ENCODE data around the gene ANXA1.

Gene ANXA1

GRCh38 chr9:73131461-73131860, 20.2 kb upstream of the ANXA1 start:
- Mint-ChIP-seq H3K9me3 (no peaks in the 10 kb centered on the region), H3K36me3 (ENCODE audit: low read depth) (peaks cover 6% of the 10 kb centered on the region), H3K4me1 (ENCODE audit: low read depth) (peaks cover 26% of the 10 kb centered on the region), H3K27me3 (no peaks in the 10 kb centered on the region), H3K27ac (peak overlapping the region; percentile 96), H3K4me3 (peak overlapping the region; percentile 39)
- intact Hi-C loops (cut with micrococcal nuclease): loop anchor here (10.0 kb wide), 1 partner anchor 1497 kb away; no protein-coding TSS in a partner anchor

DNA sequence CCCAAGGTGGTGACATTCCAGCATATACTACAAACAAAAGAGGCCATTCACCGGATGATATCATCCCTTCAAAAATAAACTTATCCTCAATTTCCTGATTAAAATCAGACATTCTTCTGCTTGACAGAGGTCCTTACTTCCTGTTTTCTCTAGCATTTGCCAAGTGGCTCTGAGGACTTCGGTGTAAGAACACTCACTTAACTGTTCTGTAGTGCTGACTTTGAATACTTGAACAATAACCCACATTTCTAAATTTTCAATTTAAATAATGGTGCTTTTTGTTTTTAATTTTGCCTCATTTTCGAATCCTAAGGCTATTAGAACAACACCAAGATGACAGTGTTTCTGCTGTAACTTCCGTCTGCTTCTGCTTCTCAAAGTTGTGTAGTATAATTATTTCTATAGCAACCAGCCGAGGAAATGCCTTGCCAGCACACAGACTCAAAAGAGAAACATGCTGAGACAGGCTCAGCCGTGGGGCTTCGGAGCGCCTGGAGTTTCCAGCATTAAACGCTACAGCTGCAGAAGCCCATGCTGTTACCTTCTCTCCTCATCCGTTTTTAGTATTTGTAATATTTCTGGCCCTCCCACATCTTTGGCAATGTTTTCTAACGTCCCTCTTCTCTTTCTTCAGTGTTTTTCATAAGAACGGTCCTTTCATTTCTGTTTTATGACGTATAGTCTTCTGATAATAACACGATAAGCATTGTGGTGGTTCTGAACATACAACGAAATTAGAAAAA, 19.5 kb upstream of the ANXA1 start:
- H3K27me3 Mint-ChIP-seq: no peaks in the 10 kb centered on the region
- peak overlapping the region; percentile 96 for H3K27ac Mint-ChIP-seq
- H3K4me3 Mint-ChIP-seq: peak overlapping the region; percentile 80

GRCh38 chr9:73133022-73133651, 18.5 kb upstream of the ANXA1 start:
- peak overlapping the region; percentile 80 for H3K4me3 Mint-ChIP-seq

More for the DNA sequence above, 19.5 kb upstream of the ANXA1 start:
- peaks cover 26% of the 10 kb centered on the region for H3K4me1 Mint-ChIP-seq (ENCODE audit: low read depth)
- H3K36me3 Mint-ChIP-seq (ENCODE audit: low read depth): peaks cover 6% of the 10 kb centered on the region
- no peaks in the 10 kb centered on the region for H3K9me3 Mint-ChIP-seq
- intact Hi-C loops (cut with micrococcal nuclease): loop anchor here (1.0 to 10.0 kb wide), 2 partner anchors 19 to 1497 kb away; partner anchors contain the start of gene ANXA1

GRCh38 chr9:73133921-73134407, 17.7 kb upstream of the ANXA1 start:
- Mint-ChIP-seq H3K4me3 (no peak overlapping the region), H3K27me3 (no peaks in the 10 kb centered on the region), H3K9me3 (no peaks in the 10 kb centered on the region), H3K4me1 (ENCODE audit: low read depth) (peaks cover 38% of the 10 kb centered on the region), H3K27ac (no peak overlapping the region), H3K36me3 (ENCODE audit: low read depth) (peaks cover 6% of the 10 kb centered on the region)
- intact Hi-C loops (cut with micrococcal nuclease): loop anchor here (10.0 kb wide), 1 partner anchor 1499 kb away; no protein-coding TSS in a partner anchor

More at GRCh38 chr9:73133022-73133651, 18.5 kb upstream of the ANXA1 start:
- Mint-ChIP-seq H3K4me1 (ENCODE audit: low read depth) (peaks cover 34% of the 10 kb centered on the region), H3K27me3 (no peaks in the 10 kb centered on the region), H3K27ac (peak overlapping the region; percentile 96), H3K9me3 (no peaks in the 10 kb centered on the region), H3K36me3 (ENCODE audit: low read depth) (peaks cover 6% of the 10 kb centered on the region)
- intact Hi-C loops (cut with micrococcal nuclease): loop anchor here (10.0 kb wide), 1 partner anchor 1498 kb away; no protein-coding TSS in a partner anchor

- intact Hi-C loops (cut with micrococcal nuclease): loop anchor here (10.0 kb wide), 1 partner anchor 1501 kb away; no protein-coding TSS in a partner anchor
Observed at GRCh38 chr9:73135394-73135793, 16.3 kb upstream of the ANXA1 start.

GRCh38 chr9:73137286-73137899, 14.3 kb upstream of the ANXA1 start:
- no peak overlapping the region for H3K4me3 Mint-ChIP-seq
- H3K27me3 Mint-ChIP-seq: no peaks in the 10 kb centered on the region
- H3K9me3 Mint-ChIP-seq: no peaks in the 10 kb centered on the region
- peaks cover 42% of the 10 kb centered on the region for H3K4me1 Mint-ChIP-seq (ENCODE audit: low read depth)
- peaks cover 4% of the 10 kb centered on the region for H3K36me3 Mint-ChIP-seq (ENCODE audit: low read depth)
- H3K27ac Mint-ChIP-seq: no peak overlapping the region
- intact Hi-C loops (cut with micrococcal nuclease): loop anchor here (10.0 kb wide), 1 partner anchor 1503 kb away; no protein-coding TSS in a partner anchor

More at GRCh38 chr9:73135394-73135793, 16.3 kb upstream of the ANXA1 start:
- H3K27ac Mint-ChIP-seq: no peak overlapping the region
- H3K4me1 Mint-ChIP-seq (ENCODE audit: low read depth): peaks cover 36% of the 10 kb centered on the region
- no peak overlapping the region for H3K4me3 Mint-ChIP-seq
- H3K36me3 Mint-ChIP-seq (ENCODE audit: low read depth): peaks cover 6% of the 10 kb centered on the region
- H3K27me3 Mint-ChIP-seq: no peaks in the 10 kb centered on the region
- H3K9me3 Mint-ChIP-seq: no peaks in the 10 kb centered on the region

GRCh38 chr9:73137914-73138313, 13.8 kb upstream of the ANXA1 start:
- Mint-ChIP-seq H3K27ac (no peak overlapping the region), H3K4me1 (ENCODE audit: low read depth) (peaks cover 43% of the 10 kb centered on the region), H3K36me3 (ENCODE audit: low read depth) (no peaks in the 10 kb centered on the region), H3K27me3 (no peaks in the 10 kb centered on the region), H3K9me3 (no peaks in the 10 kb centered on the region), H3K4me3 (no peak overlapping the region)
- intact Hi-C loops (cut with micrococcal nuclease): loop anchor here (10.0 kb wide), 1 partner anchor 1503 kb away; no protein-coding TSS in a partner anchor

DNA sequence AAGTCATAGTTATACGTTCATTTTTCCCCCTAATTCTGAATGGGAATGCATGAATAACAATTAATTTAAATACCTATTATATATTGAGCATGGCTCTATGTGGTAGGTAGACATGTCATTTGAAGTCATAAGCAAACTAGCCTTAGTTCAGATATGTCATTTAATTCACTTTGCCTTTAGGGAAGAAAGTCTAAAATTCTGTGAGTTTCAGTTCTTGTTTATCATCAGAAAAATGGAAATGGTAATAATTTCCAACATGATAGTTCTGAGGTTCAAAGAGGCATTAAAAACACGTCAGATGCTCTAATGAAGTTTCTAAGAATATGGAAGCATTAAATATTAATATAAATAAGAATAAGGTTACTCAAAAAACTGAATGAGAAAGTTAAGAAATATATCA, 13.1 kb upstream of the ANXA1 start:
- intact Hi-C loops (cut with micrococcal nuclease): loop anchor here (10.0 kb wide), 1 partner anchor 1504 kb away; no protein-coding TSS in a partner anchor
- H3K4me1 Mint-ChIP-seq (ENCODE audit: low read depth): peaks cover 48% of the 10 kb centered on the region
- H3K27ac Mint-ChIP-seq: peak overlapping the region; percentile 73
- H3K9me3 Mint-ChIP-seq: no peaks in the 10 kb centered on the region
- no peaks in the 10 kb centered on the region for H3K36me3 Mint-ChIP-seq (ENCODE audit: low read depth)
- H3K27me3 Mint-ChIP-seq: no peaks in the 10 kb centered on the region
- H3K4me3 Mint-ChIP-seq: peak overlapping the region; percentile 32

GRCh38 chr9:73141282-73141681, 10.4 kb upstream of the ANXA1 start:
- H3K4me3 Mint-ChIP-seq: no peak overlapping the region
- peaks cover 67% of the 10 kb centered on the region for H3K4me1 Mint-ChIP-seq (ENCODE audit: low read depth)
- intact Hi-C loops (cut with micrococcal nuclease): no loop called here
- H3K36me3 Mint-ChIP-seq (ENCODE audit: low read depth): no peaks in the 10 kb centered on the region
- no peaks in the 10 kb centered on the region for H3K9me3 Mint-ChIP-seq
- H3K27me3 Mint-ChIP-seq: no peaks in the 10 kb centered on the region
- no peak overlapping the region for H3K27ac Mint-ChIP-seq

GRCh38 chr9:73143711-73144328, 7.8 kb upstream of the ANXA1 start:
- Mint-ChIP-seq H3K9me3 (no peaks in the 10 kb centered on the region), H3K27ac (peak overlapping the region; percentile 63), H3K36me3 (ENCODE audit: low read depth) (no peaks in the 10 kb centered on the region), H3K4me3 (no peak overlapping the region), H3K27me3 (no peaks in the 10 kb centered on the region), H3K4me1 (ENCODE audit: low read depth) (peaks cover 66% of the 10 kb centered on the region)
- intact Hi-C loops (cut with micrococcal nuclease): no loop called here

DNA sequence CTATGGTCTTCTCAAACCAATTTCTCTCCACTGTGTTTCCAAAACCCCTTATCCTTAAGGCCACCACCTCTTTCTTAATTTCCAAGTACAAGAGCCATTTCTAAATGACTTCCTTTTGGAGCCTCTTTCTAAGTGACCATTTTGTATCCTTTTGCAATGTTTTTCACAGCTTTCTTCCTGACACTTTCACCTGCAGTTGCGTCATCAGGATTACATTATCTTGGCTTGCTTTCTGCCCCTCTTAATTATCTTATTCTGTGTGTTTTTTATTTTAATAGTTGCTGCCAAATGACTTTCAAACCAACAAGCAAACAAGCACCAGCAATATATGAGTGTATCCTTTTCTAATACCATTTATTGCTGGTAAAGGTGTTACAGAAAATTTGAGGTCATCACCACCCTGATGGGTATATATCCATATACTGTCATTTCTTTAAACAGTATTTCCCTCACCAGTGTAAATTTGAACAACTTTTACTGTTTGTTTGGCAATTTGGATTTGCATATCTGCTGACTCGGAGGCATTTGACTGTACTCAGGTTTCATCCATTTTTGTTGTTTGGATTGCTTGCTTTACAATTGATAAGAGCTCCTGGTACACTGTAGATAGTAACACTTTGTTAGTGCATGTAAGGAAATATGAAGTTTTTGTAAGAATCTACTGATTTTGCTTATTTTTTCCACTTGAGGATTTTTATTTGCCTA, 5.4 kb upstream of the ANXA1 start:
- Mint-ChIP-seq H3K4me1 (ENCODE audit: low read depth) (peaks cover 59% of the 10 kb centered on the region), H3K27ac (peak overlapping the region; percentile 16), H3K36me3 (ENCODE audit: low read depth) (no peaks in the 10 kb centered on the region), H3K27me3 (no peaks in the 10 kb centered on the region), H3K9me3 (no peaks in the 10 kb centered on the region), H3K4me3 (no peak overlapping the region)
- intact Hi-C loops (cut with micrococcal nuclease): no loop called here

GRCh38 chr9:73148447-73148937, 3.2 kb upstream of the ANXA1 start:
- H3K4me3 Mint-ChIP-seq: no peak overlapping the region
- no peaks in the 10 kb centered on the region for H3K27me3 Mint-ChIP-seq
- peak overlapping the region; percentile 87 for H3K27ac Mint-ChIP-seq
- H3K36me3 Mint-ChIP-seq (ENCODE audit: low read depth): no peaks in the 10 kb centered on the region
- H3K9me3 Mint-ChIP-seq: no peaks in the 10 kb centered on the region
- intact Hi-C loops (cut with micrococcal nuclease): no loop called here
- peaks cover 42% of the 10 kb centered on the region for H3K4me1 Mint-ChIP-seq (ENCODE audit: low read depth)

Measured in dendritic cell treated with granulocyte-macrophage colony-stimulating factor and Interleukin-4, amounts not matched to agents 40 ng/mL and 50 ng/mL, for 4 days (primary cell).